Measurements from ENCODE around the gene ACSL6. TPM values are rescaled to one million over a fixed set of nuclear protein-coding genes. Genes with fewer than 3 reads are reported as not detected.

The ACSL6 gene
- total RNA-seq, 1 donor from 2014 or later: not detected

DNA sequence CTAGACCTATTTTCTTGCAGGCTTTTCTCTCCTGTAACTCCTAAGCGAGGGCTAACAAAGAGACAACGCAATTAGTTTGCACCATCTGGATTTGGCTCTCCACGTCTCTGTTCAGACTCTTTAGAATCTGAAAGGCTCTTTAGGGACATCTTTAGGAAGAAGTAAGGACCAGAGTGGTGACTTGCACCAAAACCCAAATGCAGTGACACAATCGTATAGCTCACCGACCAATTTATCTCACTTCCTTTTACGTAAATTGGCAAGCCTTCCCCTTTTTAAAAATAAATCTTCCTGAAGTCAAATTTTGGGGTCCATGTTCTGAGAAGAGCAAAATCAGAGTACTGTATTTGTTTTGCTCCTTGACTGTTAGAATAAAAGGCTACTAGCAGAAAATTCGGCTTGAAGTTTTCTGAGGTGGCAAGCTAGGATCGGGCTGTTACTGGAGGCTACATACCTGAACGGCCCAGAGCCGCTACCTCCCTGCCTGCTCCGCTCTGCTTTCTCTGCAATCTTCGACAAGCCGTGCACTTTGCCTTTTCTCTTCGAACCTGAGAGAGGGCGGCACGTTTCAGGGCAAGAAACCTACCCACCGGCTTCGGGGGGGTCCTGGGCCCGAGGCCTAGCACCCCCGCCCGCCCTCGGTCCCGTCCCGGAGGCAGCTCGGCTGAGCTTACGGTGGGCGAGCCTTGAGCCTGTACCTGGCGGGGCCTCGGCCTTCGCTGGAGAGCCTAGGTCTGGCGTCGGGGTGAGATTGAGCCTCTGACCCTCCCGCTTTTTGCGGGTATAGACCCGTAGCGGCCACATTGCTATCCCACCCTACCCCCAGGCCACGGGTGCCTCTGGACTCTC lies 66.5 kb downstream of the ACSL6 start:
- TF ChIP-seq, protein P1, sequence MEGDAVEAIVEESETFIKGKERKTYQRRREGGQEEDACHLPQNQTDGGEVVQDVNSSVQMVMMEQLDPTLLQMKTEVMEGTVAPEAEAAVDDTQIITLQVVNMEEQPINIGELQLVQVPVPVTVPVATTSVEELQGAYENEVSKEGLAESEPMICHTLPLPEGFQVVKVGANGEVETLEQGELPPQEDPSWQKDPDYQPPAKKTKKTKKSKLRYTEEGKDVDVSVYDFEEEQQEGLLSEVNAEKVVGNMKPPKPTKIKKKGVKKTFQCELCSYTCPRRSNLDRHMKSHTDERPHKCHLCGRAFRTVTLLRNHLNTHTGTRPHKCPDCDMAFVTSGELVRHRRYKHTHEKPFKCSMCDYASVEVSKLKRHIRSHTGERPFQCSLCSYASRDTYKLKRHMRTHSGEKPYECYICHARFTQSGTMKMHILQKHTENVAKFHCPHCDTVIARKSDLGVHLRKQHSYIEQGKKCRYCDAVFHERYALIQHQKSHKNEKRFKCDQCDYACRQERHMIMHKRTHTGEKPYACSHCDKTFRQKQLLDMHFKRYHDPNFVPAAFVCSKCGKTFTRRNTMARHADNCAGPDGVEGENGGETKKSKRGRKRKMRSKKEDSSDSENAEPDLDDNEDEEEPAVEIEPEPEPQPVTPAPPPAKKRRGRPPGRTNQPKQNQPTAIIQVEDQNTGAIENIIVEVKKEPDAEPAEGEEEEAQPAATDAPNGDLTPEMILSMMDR (IDR thresholded peaks at IDR 0.05): no peak
- no peak for TF ChIP-seq EZH2 (IDR thresholded peaks at IDR 0.05)
- TF ChIP-seq EZH2phosphoT487 (IDR thresholded peaks at IDR 0.05): no peak
- Histone ChIP-seq H3K4me3 (no peak overlapping the region), H3K27ac (no peak overlapping the region), H3K9me3 (ENCODE audit: low read depth) (no peaks in the 10 kb centered on the region), H3K36me3 (no peaks in the 10 kb centered on the region), H3K4me2 (no peak overlapping the region), H3K4me1 (no peaks in the 10 kb centered on the region), H3K27me3 (no peaks in the 10 kb centered on the region), H3K79me2 (ENCODE audit: low read depth) (no peaks in the 10 kb centered on the region), H4K20me1 (ENCODE audit: low read depth) (no peaks in the 10 kb centered on the region), H3F3A (ENCODE audit: low read depth) (no peaks in the 10 kb centered on the region), H2AFZ (replicated peaks) (peak overlapping the region; percentile 2), H3K9ac (no peak overlapping the region)
- H3K27ac Mint-ChIP-seq: no peak overlapping the region
- no peaks in the 10 kb centered on the region for H3K27me3 Mint-ChIP-seq (ENCODE audit: insufficient read depth, low read depth)
- no peaks in the 10 kb centered on the region for H3K36me3 Mint-ChIP-seq
- no peaks in the 10 kb centered on the region for H3K9me3 Mint-ChIP-seq
- no peak overlapping the region for H3K4me3 Mint-ChIP-seq
- DNase-seq (ENCODE audit: low spot score): no peak
- peaks cover 6% of the 10 kb centered on the region for H3K4me1 Mint-ChIP-seq

DNA sequence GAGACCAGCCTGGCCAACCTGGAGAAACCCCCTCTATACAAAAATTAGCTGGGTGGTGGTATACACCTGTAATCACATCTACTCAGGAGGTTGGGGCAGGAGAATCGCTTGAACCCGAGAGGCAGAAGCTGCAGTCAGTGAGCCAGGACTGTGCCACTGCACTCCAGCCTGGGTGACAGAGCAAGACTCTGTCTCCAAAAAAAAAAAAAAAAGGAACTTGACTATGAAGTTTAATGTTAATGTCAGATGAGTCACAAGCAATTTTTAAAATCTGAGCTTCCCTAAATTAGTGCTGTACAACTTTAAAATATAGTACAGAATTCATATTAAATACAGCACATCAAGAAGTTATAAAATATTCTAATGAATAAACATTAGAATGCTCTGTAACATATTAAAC lies 67.5 kb downstream of the ACSL6 start:
- TF ChIP-seq, protein P1 (IDR thresholded peaks at IDR 0.05): no peak
- TF ChIP-seq EZH2 (IDR thresholded peaks at IDR 0.05) (no peak), EZH2phosphoT487 (IDR thresholded peaks at IDR 0.05) (no peak)
- Mint-ChIP-seq H3K9me3 (no peaks in the 10 kb centered on the region), H3K4me3 (no peak overlapping the region), H3K4me1 (peaks cover 6% of the 10 kb centered on the region), H3K27ac (no peak overlapping the region), H3K36me3 (no peaks in the 10 kb centered on the region), H3K27me3 (ENCODE audit: insufficient read depth, low read depth) (no peaks in the 10 kb centered on the region)
- H3K9ac ChIP-seq: no peak overlapping the region
- H2AFZ ChIP-seq (replicated peaks): no peak overlapping the region
- H3K27ac ChIP-seq: no peak overlapping the region
- H3K79me2 ChIP-seq (ENCODE audit: low read depth): no peaks in the 10 kb centered on the region
- H3K9me3 ChIP-seq (ENCODE audit: low read depth): no peaks in the 10 kb centered on the region
- H3K4me3 ChIP-seq: no peak overlapping the region
- no peaks in the 10 kb centered on the region for H4K20me1 ChIP-seq (ENCODE audit: low read depth)
- no peaks in the 10 kb centered on the region for H3K4me1 ChIP-seq
- no peaks in the 10 kb centered on the region for H3K27me3 ChIP-seq
- H3K4me2 ChIP-seq: no peak overlapping the region
- H3F3A ChIP-seq (ENCODE audit: low read depth): no peaks in the 10 kb centered on the region
- DNase-seq (ENCODE audit: low spot score): no peak
- H3K36me3 ChIP-seq: no peaks in the 10 kb centered on the region

DNA sequence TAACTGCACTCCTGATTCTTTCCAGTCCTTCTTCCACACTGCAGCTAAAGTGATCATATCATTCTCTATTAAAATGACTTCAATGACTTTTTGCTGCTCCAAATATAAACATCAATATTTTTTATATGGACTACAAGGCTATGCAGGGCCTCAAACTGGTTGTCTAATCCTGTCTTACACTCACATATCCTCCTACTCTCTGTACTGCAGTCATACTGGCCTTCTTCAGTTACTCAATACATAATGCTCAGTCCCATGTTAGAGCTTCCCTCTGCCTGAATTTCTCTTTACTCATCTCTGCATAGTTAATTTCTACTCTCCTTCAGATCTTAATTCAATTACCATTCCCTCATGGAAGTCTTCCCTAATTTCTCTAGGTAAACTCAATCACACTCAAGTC lies 69.4 kb downstream of the ACSL6 start:
- H4K20me1 ChIP-seq (ENCODE audit: low read depth): no peaks in the 10 kb centered on the region

More for the DNA sequence above, 69.4 kb downstream of the ACSL6 start:
- no peaks in the 10 kb centered on the region for H3K27me3 ChIP-seq
- H3F3A ChIP-seq (ENCODE audit: low read depth): no peaks in the 10 kb centered on the region
- no peak overlapping the region for H3K27ac ChIP-seq
- no peak overlapping the region for H3K9ac ChIP-seq
- no peaks in the 10 kb centered on the region for H3K27me3 Mint-ChIP-seq (ENCODE audit: insufficient read depth, low read depth)
- no peaks in the 10 kb centered on the region for H3K9me3 Mint-ChIP-seq
- no peak overlapping the region for H3K4me3 ChIP-seq
- no peak overlapping the region for H2AFZ ChIP-seq (replicated peaks)
- no peaks in the 10 kb centered on the region for H3K36me3 Mint-ChIP-seq
- H3K9me3 ChIP-seq (ENCODE audit: low read depth): no peaks in the 10 kb centered on the region
- no peak overlapping the region for H3K4me2 ChIP-seq
- H3K36me3 ChIP-seq: no peaks in the 10 kb centered on the region
- no peaks in the 10 kb centered on the region for H3K79me2 ChIP-seq (ENCODE audit: low read depth)
- H3K27ac Mint-ChIP-seq: no peak overlapping the region
- peaks cover 5% of the 10 kb centered on the region for H3K4me1 Mint-ChIP-seq
- no peak for DNase-seq (ENCODE audit: low spot score)
- no peak overlapping the region for H3K4me3 Mint-ChIP-seq
- TF ChIP-seq EZH2phosphoT487 (IDR thresholded peaks at IDR 0.05): no peak
- TF ChIP-seq EZH2 (IDR thresholded peaks at IDR 0.05): no peak
- TF ChIP-seq, protein P1 (IDR thresholded peaks at IDR 0.05): no peak
- H3K4me1 ChIP-seq: no peaks in the 10 kb centered on the region

All from neural progenitor cell (in vitro differentiated cells).